ENCODE data around the gene ISLR2. TPM values are rescaled to one million over a fixed set of nuclear protein-coding genes. Genes with fewer than 3 reads are reported as not detected.

ISLR2 gene
- total RNA-seq, 1 donor from 2014 or later = 9.6 TPM

Other genes with a start within 250 kb of the ISLR2 start
- 17.3 and 19.9 TPM in 2 replicates for gene LOXL1, start 204.1 kb upstream of the ISLR2 start, total RNA-seq
- 8.7 and 9.7 TPM in 2 replicates for gene STOML1, start 138.3 kb upstream of the ISLR2 start, total RNA-seq
- gene PML, start 135.9 kb upstream of the ISLR2 start, total RNA-seq = 30.6 and 38.0 TPM in 2 replicates
- not detected in 2 replicates for gene GOLGA6A, start 48.0 kb upstream of the ISLR2 start, total RNA-seq
- 1.5 and 2.6 TPM in 2 replicates for gene ISLR, start 43.1 kb downstream of the ISLR2 start, total RNA-seq
- gene STRA6, start 72.2 kb downstream of the ISLR2 start, total RNA-seq = 138 and 146 TPM in 2 replicates
- 15.1 and 15.6 TPM in 2 replicates for gene CCDC33, start 105.7 kb downstream of the ISLR2 start, total RNA-seq
- gene CYP11A1, start 237.1 kb downstream of the ISLR2 start, total RNA-seq = 0.77 and 1.0 TPM in 2 replicates